SH-SY5Y (cell line): ENCODE data around the gene SLC25A36.

Source experiments
- GATA2 ChIP-seq: IDR thresholded peaks from 2 replicates; pipeline ENCODE4 v1.6.1; 2011; ENCODE audit warnings: mild to moderate bottlenecking, low read depth, low read length
- GATA3 ChIP-seq: IDR thresholded peaks from 2 replicates; pipeline ENCODE4 v1.6.1; 2011; ENCODE audit warnings: low read depth, mild to moderate bottlenecking, low read length, moderate library complexity

DNA sequence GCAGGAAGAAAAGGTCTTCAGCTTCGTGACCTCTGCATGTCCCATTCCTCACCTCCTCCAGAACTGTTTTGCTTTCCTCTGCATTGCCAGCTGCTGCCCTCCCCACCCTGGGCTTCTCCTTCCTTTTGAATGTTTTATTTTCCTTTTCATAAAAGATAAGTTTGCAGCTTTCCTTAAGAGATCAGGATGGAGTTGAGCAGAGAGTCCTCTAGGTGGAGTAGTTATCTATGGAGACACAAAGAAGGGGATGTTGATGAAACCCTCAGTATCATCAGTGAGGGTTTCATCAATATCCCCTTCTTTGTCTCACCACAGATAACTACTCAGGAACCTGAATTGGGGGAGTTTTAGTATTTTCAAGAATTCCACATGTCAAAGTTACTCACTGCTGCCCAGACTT, 19.0 kb upstream of the SLC25A36 start:
- TF ChIP-seq GATA2 (no peak), GATA3 (no peak)
